GM19099 (cell line): ENCODE results near the gene CTNNB1.

Source experiments
- POLR2A ChIP-seq: IDR thresholded peaks from 3 replicates; pipeline ENCODE4 v1.6.1; 2011; ENCODE audit warnings: low read depth; ENCODE audit not compliant: insufficient read length; ENCODE audit errors: extremely low read depth

Gene CTNNB1

DNA sequence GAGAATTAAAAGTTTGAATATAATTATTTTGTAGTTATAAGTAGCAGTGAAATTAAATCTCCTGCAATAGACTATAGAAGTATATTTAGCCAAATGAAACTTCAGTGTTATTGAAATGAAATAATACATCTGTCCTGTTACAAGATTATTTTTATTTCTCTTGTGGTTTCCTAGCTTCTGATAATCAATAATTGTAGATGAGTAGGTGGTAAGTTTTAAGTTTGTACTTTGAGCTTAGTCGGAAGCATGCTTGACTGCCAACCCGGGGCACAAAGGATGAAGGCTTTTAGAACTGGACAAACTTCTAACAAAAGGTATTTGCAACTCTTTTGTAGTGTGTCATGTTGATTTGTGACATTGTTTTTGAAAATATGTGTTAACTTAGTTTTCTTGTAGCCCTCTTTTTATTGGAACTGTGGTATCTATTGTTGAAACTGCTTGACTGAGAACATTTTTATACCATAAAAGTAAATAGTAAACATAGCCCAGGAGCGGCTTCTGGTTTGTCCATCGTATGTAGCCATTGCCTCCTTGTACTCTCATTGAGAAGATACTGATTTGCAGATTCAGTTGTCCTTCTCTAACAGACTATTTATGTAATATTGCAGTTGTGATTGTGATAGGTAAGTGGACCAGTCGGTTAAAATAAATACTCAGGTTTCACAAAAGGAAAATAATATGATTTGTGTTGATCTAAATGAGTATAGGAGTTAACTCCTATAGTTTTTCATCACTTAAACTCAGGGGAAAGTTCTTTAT is 2.9 kb downstream of the CTNNB1 start:
- TF ChIP-seq POLR2A: no peak

- no peak for TF ChIP-seq POLR2A
Measured at GRCh38 chr3:41202834-41203345, 3.6 kb downstream of the CTNNB1 start.

DNA sequence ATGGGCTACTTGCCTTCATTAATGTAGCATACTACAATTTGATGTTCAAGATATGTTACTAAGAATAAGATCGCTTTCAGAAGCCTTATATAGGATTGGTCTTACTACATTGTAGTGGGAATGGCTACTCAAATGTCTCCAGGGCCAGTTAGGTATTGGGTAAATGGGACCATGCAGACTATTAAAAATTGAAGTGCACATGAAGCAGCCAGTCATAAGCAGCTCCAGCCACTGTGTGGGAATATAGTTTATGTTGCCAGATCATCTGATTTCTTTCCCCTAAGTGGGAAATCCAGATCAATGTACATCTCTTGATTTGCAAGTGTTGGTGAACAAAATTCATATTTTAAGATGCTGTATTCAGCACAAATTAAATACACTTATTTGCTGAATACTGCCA is 5.1 kb downstream of the CTNNB1 start:
- no peak for TF ChIP-seq POLR2A

- no peak for TF ChIP-seq POLR2A
Measured at GRCh38 chr3:41205591-41205990, 6.3 kb downstream of the CTNNB1 start.

DNA sequence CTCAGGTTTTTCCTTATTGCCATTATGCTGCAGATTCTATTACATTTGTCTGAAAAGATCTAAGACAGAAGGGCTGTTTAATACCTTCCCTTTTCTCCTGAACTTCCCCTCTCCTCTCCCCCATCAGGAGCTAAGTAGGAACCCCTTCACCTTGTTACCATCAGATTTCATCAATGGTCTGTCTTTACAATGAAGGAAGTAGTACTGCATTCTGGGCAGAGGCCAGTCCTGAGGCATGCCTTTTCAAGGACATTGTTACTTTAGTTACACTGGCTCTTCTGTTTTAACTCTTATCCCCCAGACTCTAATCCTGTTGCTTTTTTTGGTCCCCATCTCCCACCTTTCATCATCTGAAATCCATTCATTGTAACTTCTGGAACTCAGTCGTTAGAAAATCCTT is 8.1 kb downstream of the CTNNB1 start:
- no peak for TF ChIP-seq POLR2A

GRCh38 chr3:41208507-41209220 is 9.4 kb downstream of the CTNNB1 start:
- no peak for TF ChIP-seq POLR2A

DNA sequence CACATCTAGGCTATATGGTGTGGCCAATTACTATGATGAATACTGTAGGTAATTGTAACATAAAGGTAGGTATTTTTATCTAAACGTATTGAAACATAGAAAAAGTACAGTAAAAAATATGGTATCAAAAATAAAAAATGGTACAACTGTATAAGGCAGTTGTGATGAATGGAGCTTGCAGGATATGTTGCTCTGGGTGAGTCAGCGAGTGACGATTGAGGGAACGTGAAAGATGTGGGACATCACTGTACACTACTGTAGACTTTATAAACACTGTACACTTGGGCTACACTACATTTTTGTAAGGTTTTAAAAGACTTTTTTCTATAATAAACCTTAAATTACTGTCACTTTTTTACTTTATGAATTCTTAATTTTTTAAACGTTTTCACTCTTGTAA is 10.3 kb downstream of the CTNNB1 start:
- no peak for TF ChIP-seq POLR2A

DNA sequence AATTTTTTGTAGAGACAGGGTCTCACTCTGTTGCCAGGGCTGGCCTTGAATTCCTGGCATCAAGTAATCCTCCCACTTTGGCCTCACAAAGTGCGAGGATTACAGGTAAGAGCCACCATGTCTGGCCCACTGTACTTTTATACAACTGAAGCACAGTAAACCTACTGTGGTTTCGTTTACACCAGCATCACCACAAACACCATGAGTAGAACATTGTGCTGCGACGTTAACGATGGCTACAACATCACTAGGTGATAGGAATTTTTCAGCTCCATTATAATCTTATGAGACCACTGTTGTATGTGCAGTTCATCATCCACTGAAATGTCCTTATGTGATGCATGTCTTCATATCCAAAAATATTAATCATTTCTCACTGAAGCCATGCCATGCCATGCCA is 11.7 kb downstream of the CTNNB1 start:
- no peak for TF ChIP-seq POLR2A

- no peak for TF ChIP-seq POLR2A
Measured at GRCh38 chr3:41212088-41212487, 12.8 kb downstream of the CTNNB1 start.

GRCh38 chr3:41213588-41213987 is 14.3 kb downstream of the CTNNB1 start:
- TF ChIP-seq POLR2A: no peak

GRCh38 chr3:41216422-41216821 is 17.1 kb downstream of the CTNNB1 start:
- no peak for TF ChIP-seq POLR2A

DNA sequence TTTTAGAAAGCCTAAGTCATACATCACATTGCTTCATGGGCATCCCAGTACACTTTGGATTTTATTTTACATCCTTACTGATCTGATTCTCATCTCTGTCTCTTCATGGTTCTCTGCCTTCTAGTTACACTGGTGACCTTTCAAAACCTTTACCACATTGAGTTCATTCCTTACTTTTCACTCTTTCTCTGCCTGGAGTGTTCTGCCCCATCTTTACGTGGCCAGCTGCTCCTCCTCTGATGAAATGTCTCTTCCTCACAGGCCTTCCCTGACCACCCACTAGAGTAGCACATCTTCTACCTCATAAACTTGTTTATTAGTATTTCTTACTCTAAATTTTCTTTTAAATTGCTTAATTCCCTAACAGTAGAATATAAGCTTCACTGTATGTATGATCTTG is 17.7 kb downstream of the CTNNB1 start:
- TF ChIP-seq POLR2A: no peak

DNA sequence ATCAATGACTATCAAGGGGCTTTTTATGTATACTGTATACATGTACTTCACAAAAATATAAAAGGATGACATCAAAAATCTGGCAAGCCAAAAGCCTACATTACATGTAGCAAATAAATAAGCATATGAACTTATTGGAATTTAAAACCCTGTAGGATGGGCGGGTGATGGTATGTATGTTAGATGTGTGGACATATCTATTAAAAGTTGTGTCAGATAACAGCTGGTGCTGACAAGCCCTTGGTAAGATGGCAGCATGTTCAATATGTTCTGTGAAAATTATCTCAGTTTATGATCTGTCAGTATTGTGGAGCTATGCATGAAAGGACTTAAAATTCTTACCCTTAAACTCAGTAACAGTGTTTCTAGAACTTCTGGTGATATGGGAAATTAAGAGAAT is 20.1 kb downstream of the CTNNB1 start:
- no peak for TF ChIP-seq POLR2A

GRCh38 chr3:41220906-41221677 is 21.8 kb downstream of the CTNNB1 start:
- TF ChIP-seq POLR2A: no peak

- TF ChIP-seq POLR2A: no peak
Measured at GRCh38 chr3:41222012-41222411, 22.7 kb downstream of the CTNNB1 start.
